Stimulated activated CD4-positive, alpha-beta T cell treated with anti-CD3 and anti-CD28 coated beads, Interleukin-15, amount 100 ng/mL, for 48 hours (primary cell): ENCODE measurements around the gene PBX1.

Experiments used
- DNase-seq, 2 donors: peaks; one replicate each; pipeline ENCODE4 v3.0.0-alpha.2; 2020; ENCODE audit warnings: low read depth in 2 of 2

The PBX1 gene

DNA sequence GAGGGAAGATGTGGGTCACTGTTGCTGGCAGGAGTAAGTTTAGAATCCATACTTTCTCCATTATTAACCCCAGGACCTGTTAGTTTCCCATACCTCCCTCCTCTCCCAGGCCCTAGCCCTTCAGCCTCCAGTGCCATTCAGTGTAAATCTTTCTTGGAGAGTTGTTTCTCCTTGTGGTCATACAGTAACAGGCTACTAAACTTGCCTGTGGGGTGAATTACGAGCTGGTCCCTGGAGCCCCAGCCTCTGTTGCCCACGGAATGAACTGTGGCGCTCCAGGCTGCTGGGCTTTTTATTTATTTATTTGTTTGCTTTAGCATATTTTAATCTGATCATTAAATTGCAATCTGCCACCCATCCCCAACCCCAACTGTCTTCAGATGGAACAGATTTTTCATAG lies 305.2 kb downstream of the PBX1 start:
- DNase-seq: no peak

- no peak for DNase-seq
Observed at GRCh38 chr1:164865385-164865784, 306.4 kb downstream of the PBX1 start.

DNA sequence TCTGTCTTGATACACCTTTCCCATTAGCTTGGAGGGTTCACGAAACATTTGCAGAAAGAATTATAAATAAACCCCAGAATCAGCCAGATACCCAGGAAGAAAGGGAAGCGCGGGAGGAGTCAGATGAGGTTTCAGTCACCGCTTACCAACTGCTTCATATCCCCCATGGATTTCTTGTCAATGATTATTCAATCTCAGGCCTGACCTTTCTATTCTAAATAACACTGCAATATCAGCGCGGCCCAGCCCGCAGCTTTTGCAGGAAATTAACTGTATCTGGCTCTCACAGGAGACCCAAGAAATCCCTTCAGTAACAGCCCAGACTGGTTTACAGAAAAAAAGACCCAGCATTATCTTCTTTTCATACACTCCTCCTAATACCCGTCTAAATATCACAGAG lies 308.6 kb downstream of the PBX1 start:
- DNase-seq: no peak

DNA sequence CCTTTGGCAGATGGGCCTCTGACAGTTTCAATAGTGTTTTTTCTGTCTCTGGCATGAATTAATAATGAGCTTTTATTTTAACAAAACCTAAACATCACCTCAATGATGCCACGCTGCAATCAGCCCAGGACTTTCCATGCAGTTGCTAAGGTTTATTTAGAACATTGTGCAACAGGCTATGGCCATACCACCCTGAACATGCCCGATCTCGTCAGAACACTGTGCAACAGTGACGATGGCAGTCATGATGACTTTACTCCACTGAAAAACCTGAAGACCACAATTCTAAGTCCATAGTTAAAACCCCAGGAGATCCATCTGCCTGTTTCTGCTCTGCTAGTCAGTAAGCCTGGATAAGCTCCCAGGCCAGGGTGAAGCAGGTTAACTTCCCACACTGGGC lies 310.0 kb downstream of the PBX1 start:
- no peak for DNase-seq

DNA sequence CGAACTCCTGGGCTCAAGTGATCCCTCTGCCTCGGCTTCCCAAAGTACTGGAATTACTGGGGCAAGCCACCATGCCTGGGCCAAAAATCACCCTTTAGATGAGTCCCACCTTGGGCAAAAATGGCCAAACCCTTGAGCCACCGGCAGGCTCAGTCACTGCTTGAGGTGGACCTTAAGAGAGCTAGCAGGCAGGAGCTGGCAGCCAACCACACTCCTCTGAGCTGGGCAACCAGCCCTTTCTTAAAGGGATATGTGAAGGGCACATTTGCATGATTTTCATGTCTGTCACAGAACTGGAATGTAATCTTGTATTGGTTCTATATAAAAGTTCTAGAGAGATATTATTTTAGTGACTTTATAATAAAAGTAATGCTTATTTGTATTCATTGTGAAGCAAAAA lies 316.5 kb downstream of the PBX1 start:
- no peak for DNase-seq

DNA sequence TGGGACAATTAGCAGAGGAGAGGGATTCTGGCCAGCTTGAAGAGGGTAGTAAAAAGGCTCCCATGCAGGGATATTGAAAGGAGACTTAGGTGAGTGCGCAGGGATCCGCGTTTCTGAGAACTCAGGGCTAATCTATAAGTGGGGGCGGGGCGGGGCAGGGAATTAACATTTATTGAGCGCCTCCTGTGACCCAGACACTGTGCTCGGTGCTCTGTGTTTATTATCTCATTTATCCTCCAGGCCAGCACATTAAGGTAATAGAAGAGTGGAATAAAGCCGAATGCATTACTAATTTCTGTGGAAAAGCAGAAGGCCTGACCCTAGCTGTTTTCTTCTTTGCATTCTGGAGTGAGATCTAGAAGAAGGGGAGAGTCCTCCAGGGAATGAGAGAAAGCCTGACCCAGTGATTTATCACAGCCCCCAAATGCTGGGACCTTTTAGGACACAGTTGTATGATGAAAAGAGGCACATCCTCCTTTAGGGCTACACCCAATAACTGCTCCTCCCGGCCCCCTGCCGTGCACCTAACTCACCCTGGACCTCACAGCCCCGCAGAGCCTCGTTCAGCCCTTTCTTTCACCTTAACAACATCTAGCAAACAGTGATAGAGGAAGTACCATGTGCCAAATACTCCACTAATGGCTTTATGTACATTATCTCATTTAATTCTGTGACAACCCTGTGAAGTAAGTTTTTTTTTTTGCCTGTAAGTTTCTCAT lies 317.6 kb downstream of the PBX1 start:
- DNase-seq: no peak

DNA sequence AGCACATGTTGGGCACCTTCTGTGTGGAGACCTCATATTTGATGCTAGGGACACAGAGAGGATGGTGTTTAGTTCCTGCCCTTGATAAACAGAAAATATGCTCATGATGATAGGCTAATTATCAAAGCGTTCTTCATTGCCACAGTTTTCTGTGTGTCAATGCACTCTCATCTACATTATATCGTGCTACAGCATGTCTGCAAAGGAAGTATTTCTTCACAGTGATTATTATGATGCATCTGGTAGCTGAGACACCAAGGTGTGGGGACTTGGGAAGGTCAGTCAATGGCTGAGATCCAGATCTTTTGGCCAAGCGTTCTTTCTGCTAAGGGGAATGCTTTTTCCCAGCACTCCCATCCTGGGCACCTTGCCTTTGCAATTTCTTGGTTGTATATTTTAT lies 321.2 kb downstream of the PBX1 start:
- no peak for DNase-seq

GRCh38 chr1:164880644-164881043 lies 321.7 kb downstream of the PBX1 start:
- DNase-seq: no peak

DNA sequence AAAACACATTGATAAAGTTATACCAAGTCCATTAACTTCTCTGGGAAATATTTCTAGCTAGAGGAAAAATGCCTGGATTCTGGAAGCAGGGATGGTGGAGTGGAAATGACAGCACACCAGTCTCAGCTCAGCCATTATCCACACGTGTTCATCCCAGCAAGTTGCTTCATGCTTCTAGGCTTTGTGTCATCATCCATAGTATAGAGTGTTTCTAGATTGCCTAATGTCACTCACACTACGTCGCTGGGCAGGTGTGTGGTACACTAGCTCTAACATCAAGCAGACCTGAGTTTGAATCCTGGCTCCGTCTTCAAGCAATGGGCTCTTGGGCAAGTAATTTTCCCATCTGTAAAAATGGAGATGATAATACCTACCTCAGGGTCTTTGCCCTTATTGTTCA lies 326.3 kb downstream of the PBX1 start:
- DNase-seq: no peak

DNA sequence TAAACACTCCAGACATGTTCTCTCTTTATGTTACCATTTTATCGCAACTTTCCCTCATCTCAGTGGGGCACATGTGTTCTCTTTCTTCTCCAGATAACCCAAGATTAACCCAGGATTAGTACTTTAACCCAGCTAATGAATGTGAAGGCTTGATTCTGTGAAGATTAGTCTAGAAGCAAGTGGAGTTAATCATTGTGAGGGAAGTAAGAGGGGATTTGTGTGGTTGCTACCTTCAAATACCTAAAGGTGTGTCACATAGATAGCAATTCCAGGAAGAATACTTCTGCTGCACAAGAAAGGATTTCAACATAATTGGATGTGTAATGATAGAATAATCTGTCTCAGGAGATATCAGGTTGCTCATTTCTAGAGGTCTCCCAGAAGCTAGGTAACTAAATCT lies 327.1 kb downstream of the PBX1 start:
- no peak for DNase-seq

DNA sequence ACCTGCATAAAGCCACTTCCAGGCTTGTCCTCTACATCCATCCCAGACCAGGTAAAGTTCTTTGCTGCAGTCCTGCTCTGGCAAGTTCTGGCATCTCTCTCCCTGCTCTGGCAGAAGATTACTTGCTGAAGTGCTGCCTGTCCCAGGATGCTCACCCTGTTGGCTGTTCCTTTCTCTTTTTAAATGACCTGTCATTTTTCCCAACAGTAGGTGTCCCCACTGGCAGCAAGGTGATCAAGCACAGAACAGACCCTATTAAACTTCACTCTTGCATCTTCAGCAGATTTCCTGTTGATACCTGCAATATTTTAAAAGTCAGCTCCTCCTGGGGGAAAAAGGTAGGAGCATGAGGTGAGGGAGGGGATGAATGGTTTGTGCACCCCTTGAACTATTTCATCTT lies 332.6 kb downstream of the PBX1 start:
- no peak for DNase-seq

GRCh38 chr1:164895026-164895912 lies 336.3 kb downstream of the PBX1 start:
- DNase-seq: no peak

- no peak for DNase-seq
Observed at GRCh38 chr1:164901031-164901430, 342.0 kb downstream of the PBX1 start.
